WTC11 (cell line): ENCODE data around the gene SENP7.
A peak's percentile ranks its signal among the peaks of the same experiment; 100 is the strongest.

ENCODE experiments used
- ATF3 ChIP-seq: sonication (generic); formaldehyde crosslinking; conservative IDR thresholded peaks from 2 replicates; pipeline ENCODE4 v1.8.1; 2022; ENCODE audit warnings: mild to moderate bottlenecking, missing genetic modification reagents
- CTCF ChIP-seq: fragments of 200-600 bp; IDR thresholded peaks from 2 replicates; pipeline ENCODE4 v1.8.0; 2022; ENCODE audit warnings: antibody characterized with exemption
- ESRRA ChIP-seq: sonication (generic); formaldehyde crosslinking; IDR thresholded peaks from 2 replicates; pipeline ENCODE4 v1.8.1; 2022; ENCODE audit warnings: mild to moderate bottlenecking, missing genetic modification reagents, borderline replicate concordance
- FOXK1 ChIP-seq: sonication (generic); formaldehyde crosslinking; IDR thresholded peaks from 2 replicates; pipeline ENCODE4 v1.8.0; 2022; ENCODE audit warnings: mild to moderate bottlenecking, moderate library complexity, missing genetic modification reagents
- GTF2I ChIP-seq: fragments of 250-450 bp; sonication (Bioruptor Pico); conservative IDR thresholded peaks from 2 replicates; pipeline ENCODE4 v1.4.0; 2021; ENCODE audit warnings: mild to moderate bottlenecking
- JUN ChIP-seq: sonication (generic); formaldehyde crosslinking; IDR thresholded peaks from 2 replicates; pipeline ENCODE4 v1.8.0; 2023; ENCODE audit warnings: mild to moderate bottlenecking, missing genetic modification reagents
- MAX ChIP-seq: sonication (generic); formaldehyde crosslinking; IDR thresholded peaks from 2 replicates; pipeline ENCODE4 v1.8.0; 2022; ENCODE audit warnings: mild to moderate bottlenecking, missing genetic modification reagents
- NFATC4 ChIP-seq: fragments of 250-450 bp; sonication (Bioruptor Pico); IDR thresholded peaks from 2 replicates; pipeline ENCODE4 v1.9.0; 2021; ENCODE audit warnings: mild to moderate bottlenecking
- NR1H2 ChIP-seq: sonication (generic); formaldehyde crosslinking; IDR thresholded peaks from 2 replicates; pipeline ENCODE4 v1.9.0; 2021; ENCODE audit warnings: mild to moderate bottlenecking, moderate library complexity, missing genetic modification reagents
- SP1 ChIP-seq: sonication (generic); formaldehyde crosslinking; conservative IDR thresholded peaks from 2 replicates; pipeline ENCODE4 v1.8.1; 2022; ENCODE audit warnings: missing genetic modification reagents
- TEAD4 ChIP-seq: sonication (generic); formaldehyde crosslinking; IDR thresholded peaks from 2 replicates; pipeline ENCODE4 v1.8.0; 2022; ENCODE audit warnings: mild to moderate bottlenecking, missing genetic modification reagents
- ZBTB21 ChIP-seq: sonication (generic); formaldehyde crosslinking; IDR thresholded peaks from 2 replicates; pipeline ENCODE4 v1.8.1; 2023; ENCODE audit warnings: mild to moderate bottlenecking, missing genetic modification reagents, borderline replicate concordance
- ZNF138 ChIP-seq: sonication (generic); formaldehyde crosslinking; conservative IDR thresholded peaks from 2 replicates; pipeline ENCODE4 v1.8.1; 2022; ENCODE audit warnings: mild to moderate bottlenecking, moderate library complexity, missing genetic modification reagents

- TF ChIP-seq CTCF, result no peak
- TF ChIP-seq TEAD4, result no peak
- TF ChIP-seq SP1, result no peak
- TF ChIP-seq JUN (CRISPR knock-in tag), result no peak
- no peak for TF ChIP-seq ZNF138 (CRISPR knock-in tag)
- no peak for TF ChIP-seq ZBTB21 (CRISPR knock-in tag)
- TF ChIP-seq FOXK1 (CRISPR knock-in tag), result no peak
- no peak for TF ChIP-seq NR1H2 (CRISPR knock-in tag)
- no peak for TF ChIP-seq MAX (CRISPR knock-in tag)
- TF ChIP-seq GTF2I, result 0 out of 2 replicates have a peak, but pooled peaks have one; percentile 35
- no peak for TF ChIP-seq ESRRA (CRISPR knock-in tag)
- TF ChIP-seq NFATC4, result no peak
- TF ChIP-seq ATF3 (CRISPR knock-in tag), result no peak
These were observed 12.8 kb downstream of the SENP7 start for GRCh38 chr3:101500208-101500607.
